DMS114 treated with DMSO at 0.1 percent for 48 hours (cell line): Measurements from ENCODE around the gene EFCAB5.
A peak's percentile ranks its signal among the peaks of the same experiment; 100 is the strongest.
"Not testable (repeated sequence)": the region's sequence is repeated elsewhere in the genome, so short reads cannot be mapped to it uniquely, and the experiment has no call there.

Experiments used
- DNase-seq: peaks from one replicate; lab custom pipeline; 2025; ENCODE audit not compliant: unreplicated experiment; lab: John Stamatoyannopoulos, UW

The EFCAB5 gene

DNA sequence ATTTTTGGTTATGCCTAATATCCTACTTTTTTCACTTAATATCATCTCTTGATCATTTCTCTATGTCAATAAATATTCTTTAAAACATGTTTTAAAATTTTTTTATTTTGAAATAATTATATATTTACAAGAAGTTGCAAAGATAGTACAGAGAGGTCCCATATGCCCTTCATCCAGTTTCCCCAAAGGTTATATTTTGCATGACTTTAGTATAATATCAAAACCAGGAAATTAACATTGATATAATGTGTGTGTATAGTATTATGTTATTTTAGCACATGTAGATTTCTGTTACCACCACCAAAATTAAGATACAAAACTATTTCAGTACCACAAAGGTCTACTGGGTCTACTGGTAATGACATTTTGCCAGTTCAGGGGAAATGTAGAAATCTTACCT is 60.7 kb downstream of the EFCAB5 start:
- no peak for DNase-seq

GRCh38 chr17:30005709-30006320 is 64.4 kb downstream of the EFCAB5 start:
- DNase-seq = no peak

- DNase-seq = not testable (repeated sequence)
These were observed 70.5 kb downstream of the EFCAB5 start for GRCh38 chr17:30011934-30012333.

- peak; percentile 36 for DNase-seq
These were observed 80.4 kb downstream of the EFCAB5 start for GRCh38 chr17:30021708-30022317.

DNA sequence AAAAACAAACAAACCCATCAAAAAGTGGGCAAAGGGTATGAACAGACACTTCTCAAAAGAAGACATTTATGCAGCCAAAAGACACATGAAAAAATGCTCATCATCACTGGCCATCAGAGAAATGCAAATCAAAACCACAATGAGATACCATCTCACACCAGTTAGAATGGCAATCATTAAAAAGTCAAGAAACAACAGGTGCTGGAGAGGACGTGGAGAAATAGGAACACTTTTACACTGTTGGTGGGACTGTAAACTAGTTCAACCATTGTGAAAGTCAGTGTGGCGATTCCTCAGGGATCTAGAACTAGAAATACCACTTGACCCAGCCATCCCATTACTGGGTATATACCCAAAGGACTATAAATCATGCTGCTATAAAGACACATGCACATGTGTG is 83.9 kb downstream of the EFCAB5 start:
- not testable (repeated sequence) for DNase-seq

DNA sequence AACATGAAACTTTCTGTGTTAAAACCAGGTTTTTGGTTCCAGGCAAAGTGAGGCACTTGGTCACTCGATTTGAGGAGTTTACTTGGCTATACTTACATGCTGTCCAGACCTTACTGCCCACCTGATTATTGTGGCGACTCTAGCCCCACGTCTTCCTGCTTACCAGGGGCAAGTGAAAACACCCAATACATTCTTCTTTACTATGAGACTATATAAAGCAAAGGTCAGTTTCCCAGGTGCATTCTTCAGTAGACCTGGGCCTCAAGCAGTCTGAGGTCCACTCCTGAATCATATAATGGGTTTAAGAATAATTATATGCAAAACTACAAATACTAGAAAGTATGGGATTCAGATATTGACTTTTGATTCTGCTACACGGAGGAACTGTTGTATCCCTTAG is 86.2 kb downstream of the EFCAB5 start:
- no peak for DNase-seq

GRCh38 chr17:30031214-30031869 is 89.9 kb downstream of the EFCAB5 start:
- DNase-seq = no peak

GRCh38 chr17:30035369-30035768 is 93.9 kb downstream of the EFCAB5 start:
- DNase-seq = no peak

DNA sequence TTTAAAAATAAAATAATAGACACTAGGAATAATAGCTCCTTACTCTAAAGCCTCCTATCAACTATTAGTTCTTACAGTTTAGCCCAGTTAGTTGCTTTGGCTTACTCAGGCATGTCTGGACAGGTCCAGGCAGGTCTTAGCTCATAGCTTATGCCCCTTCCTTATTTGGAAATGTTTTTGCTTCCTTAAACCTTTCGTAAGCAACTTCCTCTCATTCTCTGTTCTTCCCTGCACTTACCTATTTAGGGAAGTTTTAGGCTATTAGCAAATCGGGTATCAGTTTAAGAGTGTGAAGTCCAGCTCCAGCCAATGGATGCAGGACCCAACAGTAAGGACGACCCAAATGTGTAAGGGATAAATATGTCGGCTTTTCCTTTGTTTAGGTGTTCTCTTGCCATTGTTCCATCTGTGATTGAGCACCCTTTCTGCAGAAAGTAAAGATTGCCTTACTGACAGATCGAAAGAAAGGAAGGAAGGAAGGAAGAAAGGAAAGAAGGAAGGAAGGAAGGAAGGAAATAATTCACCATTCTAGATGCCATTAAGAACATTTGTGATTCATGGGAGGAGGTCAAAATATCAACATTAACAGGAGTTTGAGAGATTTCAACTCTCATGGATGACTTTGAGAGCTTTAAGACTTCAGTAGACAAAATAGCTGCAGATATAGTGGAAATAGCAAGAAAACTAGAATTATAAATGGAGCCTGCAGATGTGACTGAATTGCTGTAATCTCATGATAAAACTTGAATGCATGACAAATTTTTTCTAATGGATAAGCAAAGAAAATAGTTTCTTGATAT is 99.5 kb downstream of the EFCAB5 start:
- DNase-seq = not testable (repeated sequence)

GRCh38 chr17:30041551-30041950 is 100.1 kb downstream of the EFCAB5 start:
- DNase-seq = no peak

DNA sequence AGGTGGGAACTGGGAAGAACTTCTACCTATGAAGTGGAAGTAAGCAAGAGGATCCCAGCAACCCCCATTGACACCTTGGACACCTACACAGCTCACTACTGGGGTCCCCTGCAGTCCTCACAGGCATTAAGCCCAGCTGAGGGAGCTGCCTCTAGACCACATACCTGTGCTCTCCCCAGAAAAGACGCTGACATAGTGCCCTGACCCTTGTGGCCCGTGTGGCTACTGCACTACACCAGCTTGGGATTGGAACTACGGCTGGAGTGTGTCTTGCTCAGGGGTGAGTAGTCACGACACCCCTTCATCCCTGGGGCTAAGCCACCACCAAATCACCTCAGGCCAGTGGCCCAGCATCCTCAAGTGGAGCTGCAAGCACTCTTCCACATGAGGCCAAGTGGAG is 120.9 kb downstream of the EFCAB5 start:
- DNase-seq = no peak

GRCh38 chr17:30064738-30065137 is 123.3 kb downstream of the EFCAB5 start:
- DNase-seq = no peak

GRCh38 chr17:30068465-30068864 is 127.0 kb downstream of the EFCAB5 start:
- DNase-seq = no peak

DNA sequence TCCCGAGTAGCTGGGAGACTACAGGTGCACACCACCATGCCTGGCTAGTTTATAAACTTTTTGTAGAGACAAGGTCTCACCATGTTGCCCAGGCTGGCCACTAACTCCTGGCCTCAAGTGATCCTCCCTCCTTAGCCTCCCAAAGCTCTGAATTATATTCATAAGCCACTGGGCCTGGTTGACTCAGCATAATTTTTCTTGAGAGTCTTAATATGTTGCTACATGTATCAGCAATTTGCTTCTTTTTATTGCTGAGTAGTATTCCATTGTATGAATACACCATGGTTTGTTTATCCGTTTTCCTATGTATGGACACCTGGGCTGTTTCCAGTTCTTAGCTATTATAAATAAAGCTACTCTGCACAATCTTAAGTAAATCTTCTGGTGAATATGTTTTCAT is 132.8 kb downstream of the EFCAB5 start:
- DNase-seq = no peak

DNA sequence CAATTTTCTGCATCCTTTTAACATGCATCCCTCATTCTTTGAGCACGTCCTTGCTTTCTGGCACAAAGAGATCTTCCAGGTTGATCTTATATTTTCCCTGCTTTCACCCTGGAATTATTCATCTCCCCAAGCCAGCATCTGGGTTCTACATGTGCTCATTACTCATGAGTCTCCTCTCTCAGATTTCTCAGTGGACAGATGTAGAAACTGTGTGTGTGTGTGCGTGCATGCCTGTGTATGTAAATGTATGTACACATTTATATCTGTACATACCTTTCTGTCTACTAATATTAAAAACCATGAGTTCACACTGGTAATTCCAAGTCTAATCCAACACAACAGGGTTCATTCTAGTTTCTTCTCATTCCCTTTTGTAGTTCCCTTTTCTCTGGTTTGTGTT is 133.3 kb downstream of the EFCAB5 start:
- DNase-seq = no peak

DNA sequence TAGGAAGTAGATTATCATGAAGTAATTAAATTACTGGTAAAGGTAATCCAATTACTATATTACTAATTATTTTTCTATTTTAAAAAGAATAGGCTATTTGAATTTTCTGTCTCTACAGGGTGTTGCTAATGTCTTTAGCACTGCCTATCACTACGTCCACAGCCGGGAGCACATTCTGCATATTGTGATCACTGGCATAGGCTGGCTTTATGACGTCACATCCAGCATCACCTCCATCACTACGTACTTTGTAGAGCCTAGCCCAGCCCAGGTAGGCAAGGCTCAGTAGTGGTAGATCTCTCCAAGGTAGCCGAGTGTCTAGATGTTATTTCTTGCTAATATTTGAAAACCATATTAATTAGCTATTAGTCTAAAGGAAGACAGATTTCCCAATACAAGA is 141.3 kb downstream of the EFCAB5 start:
- no peak for DNase-seq

- no peak for DNase-seq
These were observed 143.4 kb downstream of the EFCAB5 start for GRCh38 chr17:30084788-30085187.

DNA sequence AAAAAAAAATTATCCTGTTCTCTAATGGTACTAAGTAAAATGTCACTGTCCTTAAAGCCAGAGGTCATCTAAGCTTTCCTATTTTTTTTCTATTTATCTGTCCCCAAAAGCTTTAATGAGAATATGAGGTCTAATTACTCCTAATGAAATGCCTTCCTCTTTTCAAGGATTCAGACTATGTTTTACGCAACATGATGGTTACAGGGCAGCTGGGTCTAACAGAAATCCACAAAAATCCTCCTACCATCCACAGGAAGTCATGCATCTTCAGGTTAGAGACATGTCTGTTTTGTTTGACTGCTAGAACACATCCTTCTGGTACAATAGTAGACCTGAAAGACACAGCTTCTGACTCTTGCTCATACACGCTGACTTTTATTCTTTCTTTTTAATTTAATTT is 145.5 kb downstream of the EFCAB5 start:
- no peak for DNase-seq

GRCh38 chr17:30087431-30087830 is 146.0 kb downstream of the EFCAB5 start:
- DNase-seq = not testable (repeated sequence)

GRCh38 chr17:30091121-30091670 is 149.8 kb downstream of the EFCAB5 start:
- DNase-seq = no peak

GRCh38 chr17:30091771-30092170 is 150.3 kb downstream of the EFCAB5 start:
- DNase-seq = no peak
